Neural cell (in vitro differentiated cells): ENCODE measurements around the gene ARHGEF2.

Experiments
- EP300 ChIP-seq: fragments of 450-650 bp; conservative IDR thresholded peaks from 2 replicates; pipeline ENCODE4 v1.6.1; 2014; ENCODE audit warnings: antibody characterized with exemption, mild to moderate bottlenecking, moderate library complexity; ENCODE audit not compliant: poor library complexity, severe bottlenecking
- EZH2 ChIP-seq: fragments of 200-600, 300-800 bp; shearing (Covaris generic), sonication (generic); IDR thresholded peaks from 2 replicates; pipeline ENCODE4 v1.6.1; 2014; ENCODE audit warnings: antibody characterized with exemption, low read length, borderline replicate concordance, mild to moderate bottlenecking; ENCODE audit not compliant: insufficient read depth, poor library complexity, severe bottlenecking
- POLR2AphosphoS5 ChIP-seq: IDR thresholded peaks from 2 replicates; pipeline ENCODE4 v1.6.1; 2012
- RAD21 ChIP-seq: fragments of 450-650 bp; conservative IDR thresholded peaks from 2 replicates; pipeline ENCODE4 v1.6.1; 2014; ENCODE audit warnings: antibody characterized with exemption, mild to moderate bottlenecking, moderate library complexity
- TF ChIP-seq, protein P1 (sequence below): fragments of 450-650 bp; IDR thresholded peaks from 2 replicates; pipeline ENCODE4 v1.5.1; 2014; ENCODE audit warnings: antibody characterized with exemption, mild to moderate bottlenecking, moderate library complexity; ENCODE audit not compliant: poor library complexity, severe bottlenecking
- TF ChIP-seq, protein P2 (sequence below): IDR thresholded peaks from 2 replicates; pipeline ENCODE4 v1.6.1; 2012; ENCODE audit warnings: borderline replicate concordance

DNA sequence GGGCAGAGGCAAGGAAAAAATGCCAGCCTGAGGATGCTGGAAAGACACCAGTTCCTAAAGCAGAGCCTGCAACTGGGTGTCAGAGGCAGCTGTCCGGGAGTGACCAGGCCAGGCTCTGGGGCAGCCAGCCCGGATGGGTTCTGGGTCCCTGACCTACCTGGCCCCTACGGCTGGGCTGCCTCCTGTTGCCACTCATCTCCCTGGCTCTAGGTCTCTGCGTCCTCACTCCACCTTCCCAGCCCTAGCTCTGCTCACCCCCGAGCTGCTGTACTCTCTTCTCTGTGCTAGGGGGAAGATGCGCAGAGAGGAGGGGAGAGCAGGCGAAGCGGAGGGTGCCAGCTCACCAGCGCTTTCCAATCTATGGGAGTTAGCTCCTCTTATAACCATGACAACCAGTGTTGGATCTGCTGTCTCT is 9.0 kb downstream of the ARHGEF2 start:
- TF ChIP-seq, protein P1, sequence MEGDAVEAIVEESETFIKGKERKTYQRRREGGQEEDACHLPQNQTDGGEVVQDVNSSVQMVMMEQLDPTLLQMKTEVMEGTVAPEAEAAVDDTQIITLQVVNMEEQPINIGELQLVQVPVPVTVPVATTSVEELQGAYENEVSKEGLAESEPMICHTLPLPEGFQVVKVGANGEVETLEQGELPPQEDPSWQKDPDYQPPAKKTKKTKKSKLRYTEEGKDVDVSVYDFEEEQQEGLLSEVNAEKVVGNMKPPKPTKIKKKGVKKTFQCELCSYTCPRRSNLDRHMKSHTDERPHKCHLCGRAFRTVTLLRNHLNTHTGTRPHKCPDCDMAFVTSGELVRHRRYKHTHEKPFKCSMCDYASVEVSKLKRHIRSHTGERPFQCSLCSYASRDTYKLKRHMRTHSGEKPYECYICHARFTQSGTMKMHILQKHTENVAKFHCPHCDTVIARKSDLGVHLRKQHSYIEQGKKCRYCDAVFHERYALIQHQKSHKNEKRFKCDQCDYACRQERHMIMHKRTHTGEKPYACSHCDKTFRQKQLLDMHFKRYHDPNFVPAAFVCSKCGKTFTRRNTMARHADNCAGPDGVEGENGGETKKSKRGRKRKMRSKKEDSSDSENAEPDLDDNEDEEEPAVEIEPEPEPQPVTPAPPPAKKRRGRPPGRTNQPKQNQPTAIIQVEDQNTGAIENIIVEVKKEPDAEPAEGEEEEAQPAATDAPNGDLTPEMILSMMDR = no peak
- TF ChIP-seq EP300 = no peak
- TF ChIP-seq, protein P2, sequence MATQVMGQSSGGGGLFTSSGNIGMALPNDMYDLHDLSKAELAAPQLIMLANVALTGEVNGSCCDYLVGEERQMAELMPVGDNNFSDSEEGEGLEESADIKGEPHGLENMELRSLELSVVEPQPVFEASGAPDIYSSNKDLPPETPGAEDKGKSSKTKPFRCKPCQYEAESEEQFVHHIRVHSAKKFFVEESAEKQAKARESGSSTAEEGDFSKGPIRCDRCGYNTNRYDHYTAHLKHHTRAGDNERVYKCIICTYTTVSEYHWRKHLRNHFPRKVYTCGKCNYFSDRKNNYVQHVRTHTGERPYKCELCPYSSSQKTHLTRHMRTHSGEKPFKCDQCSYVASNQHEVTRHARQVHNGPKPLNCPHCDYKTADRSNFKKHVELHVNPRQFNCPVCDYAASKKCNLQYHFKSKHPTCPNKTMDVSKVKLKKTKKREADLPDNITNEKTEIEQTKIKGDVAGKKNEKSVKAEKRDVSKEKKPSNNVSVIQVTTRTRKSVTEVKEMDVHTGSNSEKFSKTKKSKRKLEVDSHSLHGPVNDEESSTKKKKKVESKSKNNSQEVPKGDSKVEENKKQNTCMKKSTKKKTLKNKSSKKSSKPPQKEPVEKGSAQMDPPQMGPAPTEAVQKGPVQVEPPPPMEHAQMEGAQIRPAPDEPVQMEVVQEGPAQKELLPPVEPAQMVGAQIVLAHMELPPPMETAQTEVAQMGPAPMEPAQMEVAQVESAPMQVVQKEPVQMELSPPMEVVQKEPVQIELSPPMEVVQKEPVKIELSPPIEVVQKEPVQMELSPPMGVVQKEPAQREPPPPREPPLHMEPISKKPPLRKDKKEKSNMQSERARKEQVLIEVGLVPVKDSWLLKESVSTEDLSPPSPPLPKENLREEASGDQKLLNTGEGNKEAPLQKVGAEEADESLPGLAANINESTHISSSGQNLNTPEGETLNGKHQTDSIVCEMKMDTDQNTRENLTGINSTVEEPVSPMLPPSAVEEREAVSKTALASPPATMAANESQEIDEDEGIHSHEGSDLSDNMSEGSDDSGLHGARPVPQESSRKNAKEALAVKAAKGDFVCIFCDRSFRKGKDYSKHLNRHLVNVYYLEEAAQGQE = no peak
- no peak for TF ChIP-seq RAD21
- TF ChIP-seq EZH2 = no peak
- TF ChIP-seq POLR2AphosphoS5 = no peak
